ENCODE data around the gene SCIN. TPM values are rescaled to one million over a fixed set of nuclear protein-coding genes. Genes with fewer than 3 reads are reported as not detected.
"Not testable (repeated sequence)": the region's sequence is repeated elsewhere in the genome, so short reads cannot be mapped to it uniquely, and the experiment has no call there.

Gene SCIN
- total RNA-seq, 1 experiment from 2014 or later: 0.37 TPM

- Histone ChIP-seq H3K36me3 (no peaks in the 10 kb centered on the region), H3K4me3 (no peak overlapping the region), H3K27ac (no peak overlapping the region), H3K27me3 (replicated peaks) (no peaks in the 10 kb centered on the region), H3K4me1 (replicated peaks) (peaks cover 66% of the 10 kb centered on the region), H3K9me3 (replicated peaks) (no peaks in the 10 kb centered on the region)
- no peak for DNase-seq (ENCODE audit: low read depth in 1 of 2, low spot score in 2 of 2)
Measured at GRCh38 chr7:12650080-12650479, 79.6 kb downstream of the SCIN start.

- Histone ChIP-seq H3K27ac (no peak overlapping the region), H3K36me3 (no peaks in the 10 kb centered on the region), H3K4me1 (replicated peaks) (peaks cover 39% of the 10 kb centered on the region), H3K9me3 (replicated peaks) (no peaks in the 10 kb centered on the region), H3K4me3 (no peak overlapping the region), H3K27me3 (replicated peaks) (no peaks in the 10 kb centered on the region)
- no peak for DNase-seq (ENCODE audit: low read depth in 1 of 2, low spot score in 2 of 2)
Measured at GRCh38 chr7:12653110-12653509, 82.6 kb downstream of the SCIN start.

- Histone ChIP-seq H3K36me3 (no peaks in the 10 kb centered on the region), H3K27ac (no peak overlapping the region), H3K4me1 (replicated peaks) (peaks cover 35% of the 10 kb centered on the region), H3K4me3 (no peak overlapping the region), H3K9me3 (replicated peaks) (no peaks in the 10 kb centered on the region), H3K27me3 (replicated peaks) (no peaks in the 10 kb centered on the region)
- no peak for DNase-seq (ENCODE audit: low read depth in 1 of 2, low spot score in 2 of 2)
Measured at GRCh38 chr7:12653518-12653917, 83.0 kb downstream of the SCIN start.

- no peak for DNase-seq (ENCODE audit: low read depth in 1 of 2, low spot score in 2 of 2)
- Histone ChIP-seq H3K9me3 (replicated peaks) (no peaks in the 10 kb centered on the region), H3K27me3 (replicated peaks) (no peaks in the 10 kb centered on the region), H3K27ac (no peak overlapping the region), H3K4me1 (replicated peaks) (peaks cover 34% of the 10 kb centered on the region), H3K4me3 (no peak overlapping the region), H3K36me3 (no peaks in the 10 kb centered on the region)
Measured at GRCh38 chr7:12655161-12655560, 84.6 kb downstream of the SCIN start.

GRCh38 chr7:12660423-12660822, 89.9 kb downstream of the SCIN start:
- not testable (repeated sequence) for H3K9me3 ChIP-seq (replicated peaks); H3K36me3 ChIP-seq; H3K4me3 ChIP-seq; H3K27me3 ChIP-seq (replicated peaks)
- Histone ChIP-seq H3K27ac (peak overlapping the region; percentile 95), H3K4me1 (replicated peaks) (peaks cover 31% of the 10 kb centered on the region)
- DNase-seq (ENCODE audit: low read depth in 1 of 2, low spot score in 2 of 2): peak; percentile 93 to 97

- peak in 1 of 2 experiments; percentile 33 for DNase-seq (ENCODE audit: low read depth in 1 of 2, low spot score in 2 of 2)
Measured at GRCh38 chr7:12660986-12661385, 90.5 kb downstream of the SCIN start.

GRCh38 chr7:12661581-12661980, 91.1 kb downstream of the SCIN start:
- Histone ChIP-seq H3K27ac (peak overlapping the region; percentile 95), H3K9me3 (replicated peaks) (no peaks in the 10 kb centered on the region), H3K36me3 (no peaks in the 10 kb centered on the region), H3K4me3 (no peak overlapping the region), H3K27me3 (replicated peaks) (no peaks in the 10 kb centered on the region), H3K4me1 (replicated peaks) (peaks cover 31% of the 10 kb centered on the region)
- DNase-seq (ENCODE audit: low read depth in 1 of 2, low spot score in 2 of 2): no peak

More at GRCh38 chr7:12660986-12661385, 90.5 kb downstream of the SCIN start:
- not testable (repeated sequence) for H3K36me3 ChIP-seq; H3K4me3 ChIP-seq; H3K9me3 ChIP-seq (replicated peaks); H3K27me3 ChIP-seq (replicated peaks)
- Histone ChIP-seq H3K27ac (peak overlapping the region; percentile 95), H3K4me1 (replicated peaks) (peaks cover 31% of the 10 kb centered on the region)

GRCh38 chr7:12670000-12670729, 99.6 kb downstream of the SCIN start:
- H3K4me1 ChIP-seq (replicated peaks): peaks cover 10% of the 10 kb centered on the region
- peak in 1 of 2 experiments; percentile 46 for DNase-seq (ENCODE audit: low read depth in 1 of 2, low spot score in 2 of 2)
- no peak overlapping the region for H3K27ac ChIP-seq
- H3K4me3 ChIP-seq: no peak overlapping the region
- H3K36me3 ChIP-seq: no peaks in the 10 kb centered on the region
- H3K9me3 ChIP-seq (replicated peaks): no peaks in the 10 kb centered on the region
- H3K27me3 ChIP-seq (replicated peaks): no peaks in the 10 kb centered on the region

GRCh38 chr7:12670743-12671520, 100.4 kb downstream of the SCIN start:
- peaks cover 10% of the 10 kb centered on the region for H3K4me1 ChIP-seq (replicated peaks)
- no peaks in the 10 kb centered on the region for H3K36me3 ChIP-seq
- H3K27ac ChIP-seq: no peak overlapping the region
- DNase-seq (ENCODE audit: low read depth in 1 of 2, low spot score in 2 of 2): no peak
- H3K9me3 ChIP-seq (replicated peaks): no peaks in the 10 kb centered on the region
- no peak overlapping the region for H3K4me3 ChIP-seq
- no peaks in the 10 kb centered on the region for H3K27me3 ChIP-seq (replicated peaks)

- H3K9me3 ChIP-seq (replicated peaks); H3K27ac ChIP-seq; DNase-seq (ENCODE audit: low read depth in 1 of 2, low spot score in 2 of 2); H3K36me3 ChIP-seq; H3K4me3 ChIP-seq; H3K27me3 ChIP-seq (replicated peaks): not testable (repeated sequence)
- peaks cover 10% of the 10 kb centered on the region for H3K4me1 ChIP-seq (replicated peaks)
Measured at GRCh38 chr7:12673436-12673835, 102.9 kb downstream of the SCIN start.

GRCh38 chr7:12674053-12674452, 103.5 kb downstream of the SCIN start:
- DNase-seq (ENCODE audit: low read depth in 1 of 2, low spot score in 2 of 2): no peak
- H3K9me3 ChIP-seq (replicated peaks): no peaks in the 10 kb centered on the region

GRCh38 chr7:12674861-12675260, 104.3 kb downstream of the SCIN start:
- H3K9me3 ChIP-seq (replicated peaks): no peaks in the 10 kb centered on the region
- no peak for DNase-seq (ENCODE audit: low read depth in 1 of 2, low spot score in 2 of 2)
- H3K27me3 ChIP-seq (replicated peaks): no peaks in the 10 kb centered on the region
- H3K4me1 ChIP-seq (replicated peaks): peaks cover 9% of the 10 kb centered on the region
- H3K27ac ChIP-seq: no peak overlapping the region
- H3K36me3 ChIP-seq: no peaks in the 10 kb centered on the region
- no peak overlapping the region for H3K4me3 ChIP-seq

More at GRCh38 chr7:12674053-12674452, 103.5 kb downstream of the SCIN start:
- H3K36me3 ChIP-seq: no peaks in the 10 kb centered on the region
- no peak overlapping the region for H3K4me3 ChIP-seq
- H3K4me1 ChIP-seq (replicated peaks): peaks cover 10% of the 10 kb centered on the region
- no peak overlapping the region for H3K27ac ChIP-seq
- H3K27me3 ChIP-seq (replicated peaks): no peaks in the 10 kb centered on the region

GRCh38 chr7:12683678-12684585, 113.4 kb downstream of the SCIN start:
- H3K9me3 ChIP-seq (replicated peaks): peaks cover 4% of the 10 kb centered on the region; the same call in 1 of the 2 replicates
- H3K4me1 ChIP-seq (replicated peaks): peaks cover 5% of the 10 kb centered on the region
- H3K36me3 ChIP-seq: peaks cover 5% of the 10 kb centered on the region
- no peak overlapping the region for H3K4me3 ChIP-seq
- DNase-seq (ENCODE audit: low read depth in 1 of 2, low spot score in 2 of 2): no peak
- H3K27me3 ChIP-seq (replicated peaks): no peaks in the 10 kb centered on the region
- no peak overlapping the region for H3K27ac ChIP-seq

All from SJSA1 (cell line).